ENCODE results near the gene ATP1A4. TPM values are rescaled to one million over a fixed set of nuclear protein-coding genes. Genes with fewer than 3 reads are reported as not detected.

The ATP1A4 gene
- total and polyA plus RNA-seq, 9 of the 15 experiments (the other 6 are each of a cell fraction or from before 2014, with no cell fraction given) = 0.07 TPM; not detected in 8

GRCh38 chr1:160178731-160179130 is 27.3 kb downstream of the ATP1A4 start:
- ATAC-seq = no peak
- no peak for DNase-seq (ENCODE audit: extremely low read depth in 1 of 4, low spot score in 3 of 4)
- Histone ChIP-seq H3K36me3 (ENCODE audit: control insufficient read depth, insufficient read depth, low read length) (no peaks in the 10 kb centered on the region), H3K27ac (ENCODE audit: extremely low read depth, low read depth, low read length) (no peak overlapping the region), H3K4me3 (no peak overlapping the region), H4K20me1 (replicated peaks; ENCODE audit: control insufficient read depth, insufficient read depth, low read length) (no peaks in the 10 kb centered on the region), H2AFZ (ENCODE audit: low read depth, low read length) (no peak overlapping the region), H3K9ac (ENCODE audit: insufficient read depth in 1 of 2, low read depth in 2 of 2, low read length in 2 of 2) (no peak overlapping the region), H3K79me2 (ENCODE audit: control insufficient read depth, insufficient read depth, low read length) (no peaks in the 10 kb centered on the region), H3K27me3 (ENCODE audit: control insufficient read depth in 2 of 2, insufficient read depth in 2 of 2, low read length in 2 of 2) (peaks cover 45 to 56% of the 10 kb centered on the region in 2 experiments), H3K9me3 (replicated peaks; ENCODE audit: control insufficient read depth, insufficient read depth, low read depth, low read length) (no peaks in the 10 kb centered on the region), H3K4me1 (replicated peaks in 1 of 2; ENCODE audit: control insufficient read depth in 2 of 2, insufficient read depth in 2 of 2, low read length in 2 of 2) (no peaks in the 10 kb centered on the region), H3K9me1 (ENCODE audit: control insufficient read depth, insufficient read depth, low read length) (no peaks in the 10 kb centered on the region), H3K4me2 (ENCODE audit: insufficient read depth, low read length) (no peak overlapping the region)
- 3% methylated on average over 2 of the region's 2 CpGs for WGBS (ENCODE audit: insufficient coverage, low coverage, missing lambda C conversion rate)
- POLR2A ChIA-PET = interaction anchor here (0.6 kb wide), 1 partner anchor 78 kb away, joined by 3 read pairs; no protein-coding TSS in a partner anchor
- CTCF ChIA-PET (ENCODE audit: low intra/inter-chr PET ratio) = no interaction called here
- intact Hi-C loops (cut with micrococcal nuclease) = no loop called here
- no TSS peak for BruUV-seq (replicated peaks)
- no peak for FAIRE-seq
- in situ Hi-C loops (cut with MboI) = no loop called here
- TF ChIP-seq FOXK2 (conservative IDR thresholded peaks at IDR 0.05 in 1 of 2, IDR thresholded peaks at IDR 0.05 in 1 of 2; ENCODE audit: low read depth in 2 of 2) = no peak
- no peak for TF ChIP-seq MXI1 (IDR thresholded peaks at IDR 0.05; ENCODE audit: low read depth, low read length)
- peak; percentile 87 for TF ChIP-seq TFE3 (CRISPR knock-in tag; IDR thresholded peaks at IDR 0.05)
- no peak for TF ChIP-seq ZNF184 (CRISPR knock-in tag; IDR thresholded peaks at IDR 0.05)
- TF ChIP-seq ZNF449 (CRISPR knock-in tag; IDR thresholded peaks at IDR 0.05) = no peak
- TF ChIP-seq ARID4B (CRISPR knock-in tag; IDR thresholded peaks at IDR 0.05) = no peak
- TF ChIP-seq ZNF384 (IDR thresholded peaks at IDR 0.05; ENCODE audit: low read depth, low read length) = no peak
- no peak for TF ChIP-seq ZFPM2 (CRISPR knock-in tag; IDR thresholded peaks at IDR 0.05)
- TF ChIP-seq, protein P1, sequence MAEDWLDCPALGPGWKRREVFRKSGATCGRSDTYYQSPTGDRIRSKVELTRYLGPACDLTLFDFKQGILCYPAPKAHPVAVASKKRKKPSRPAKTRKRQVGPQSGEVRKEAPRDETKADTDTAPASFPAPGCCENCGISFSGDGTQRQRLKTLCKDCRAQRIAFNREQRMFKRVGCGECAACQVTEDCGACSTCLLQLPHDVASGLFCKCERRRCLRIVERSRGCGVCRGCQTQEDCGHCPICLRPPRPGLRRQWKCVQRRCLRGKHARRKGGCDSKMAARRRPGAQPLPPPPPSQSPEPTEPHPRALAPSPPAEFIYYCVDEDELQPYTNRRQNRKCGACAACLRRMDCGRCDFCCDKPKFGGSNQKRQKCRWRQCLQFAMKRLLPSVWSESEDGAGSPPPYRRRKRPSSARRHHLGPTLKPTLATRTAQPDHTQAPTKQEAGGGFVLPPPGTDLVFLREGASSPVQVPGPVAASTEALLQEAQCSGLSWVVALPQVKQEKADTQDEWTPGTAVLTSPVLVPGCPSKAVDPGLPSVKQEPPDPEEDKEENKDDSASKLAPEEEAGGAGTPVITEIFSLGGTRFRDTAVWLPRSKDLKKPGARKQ (CRISPR knock-in tag; IDR thresholded peaks at IDR 0.05) = no peak
- TF ChIP-seq, protein P2, sequence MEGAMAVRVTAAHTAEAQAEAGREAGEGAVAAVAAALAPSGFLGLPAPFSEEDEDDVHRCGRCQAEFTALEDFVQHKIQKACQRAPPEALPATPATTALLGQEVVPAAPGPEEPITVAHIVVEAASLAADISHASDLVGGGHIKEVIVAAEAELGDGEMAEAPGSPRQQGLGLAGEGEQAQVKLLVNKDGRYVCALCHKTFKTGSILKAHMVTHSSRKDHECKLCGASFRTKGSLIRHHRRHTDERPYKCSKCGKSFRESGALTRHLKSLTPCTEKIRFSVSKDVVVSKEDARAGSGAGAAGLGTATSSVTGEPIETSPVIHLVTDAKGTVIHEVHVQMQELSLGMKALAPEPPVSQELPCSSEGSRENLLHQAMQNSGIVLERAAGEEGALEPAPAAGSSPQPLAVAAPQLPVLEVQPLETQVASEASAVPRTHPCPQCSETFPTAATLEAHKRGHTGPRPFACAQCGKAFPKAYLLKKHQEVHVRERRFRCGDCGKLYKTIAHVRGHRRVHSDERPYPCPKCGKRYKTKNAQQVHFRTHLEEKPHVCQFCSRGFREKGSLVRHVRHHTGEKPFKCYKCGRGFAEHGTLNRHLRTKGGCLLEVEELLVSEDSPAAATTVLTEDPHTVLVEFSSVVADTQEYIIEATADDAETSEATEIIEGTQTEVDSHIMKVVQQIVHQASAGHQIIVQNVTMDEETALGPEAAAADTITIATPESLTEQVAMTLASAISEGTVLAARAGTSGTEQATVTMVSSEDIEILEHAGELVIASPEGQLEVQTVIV (CRISPR knock-in tag; IDR thresholded peaks at IDR 0.05; ENCODE audit: borderline replicate concordance) = no peak

Data from K562 (cell line).